Uterus (tissue), 4 donors: ENCODE results near the gene ANKFN1. TPM values are rescaled to one million over a fixed set of nuclear protein-coding genes. Genes with fewer than 3 reads are reported as not detected.

ENCODE experiments used
- DNase-seq, 2 donors: peaks; one replicate each; pipeline ENCODE4 v3.0.0-alpha.2; 2019 to 2020
- H3K27ac ChIP-seq, 2 donors: fragments of 200-600 bp; sonication (generic); 1 replicate in 1 of 2; 2 replicates in 1 of 2; pipeline ENCODE4 v1.5.1; 2016 to 2018
- H3K27me3 ChIP-seq, 2 donors: fragments of 200-600 bp; sonication (generic); one replicate each; pipeline ENCODE4 v1.5.1; 2018 to 2019; ENCODE audit warnings: control low read depth in 1 of 2
- H3K36me3 ChIP-seq, 2 donors: fragments of 200-600 bp; sonication (generic); one replicate each; pipeline ENCODE4 v1.5.1; 2019; ENCODE audit warnings: control low read depth in 1 of 2
- H3K4me1 ChIP-seq, 2 donors: fragments of 200-600 bp; sonication (generic); one replicate each; pipeline ENCODE4 v1.5.1; 2018 to 2019; ENCODE audit warnings: control low read depth in 1 of 2
- H3K4me3 ChIP-seq, 2 donors: fragments of 200-600 bp; sonication (generic); 1 replicate in 1 of 2; 2 replicates in 1 of 2; pipeline ENCODE4 v1.5.1; 2018 to 2019; ENCODE audit warnings: mild to moderate bottlenecking in 1 of 2
- H3K9me3 ChIP-seq, 2 donors: fragments of 200-600 bp; sonication (generic); one replicate each; pipeline ENCODE4 v1.5.1; 2019; ENCODE audit warnings: control low read depth in 1 of 2
- CTCF ChIP-seq, 4 experiments: fragments of 200-600 bp in 2 of 4; fragments of 450-650 bp in 2 of 4; sonication (generic) in 2 of 4; IDR thresholded peaks; one replicate each; pipeline ENCODE4 v1.5.1; 2016 to 2019; ENCODE audit warnings: antibody characterized with exemption in 4 of 4, mild to moderate bottlenecking in 2 of 4, moderate library complexity in 1 of 4
- POLR2A ChIP-seq, 2 donors: fragments of 450-650 bp; IDR thresholded peaks; one replicate each; pipeline ENCODE4 v1.6.1; 2016; ENCODE audit warnings: antibody characterized with exemption in 2 of 2, mild to moderate bottlenecking in 1 of 2, moderate library complexity in 1 of 2
- intact Hi-C: fragments of 100-400 bp; cut with DNase I; formaldehyde crosslinking; loops from one replicate; pipeline ENCODE4 v1.15.1; 2023; ENCODE audit warnings: low total_unique reads
- total RNA-seq, 4 donors: library from RNA; depleted of rRNA in 3 of 4; stranded (reverse); fragments of >200 nt in 3 of 4; gene quantifications; one replicate each; pipeline versions ENCODE4 v1.1.0 to v1.2.4, GENCODE V29; 2014 to 2023
- donor health status: DM: yes; HTN: yes; CAD: no.

The ANKFN1 gene
- total RNA-seq, 4 donors from 2014 or later: 0.27 to 2.6 TPM; not detected in 2

GRCh38 chr17:56528696-56529095, 375.4 kb downstream of the ANKFN1 start:
- no peaks in the 10 kb centered on the region for H3K36me3 ChIP-seq
- intact Hi-C loops: no loop called here
- no peak overlapping the region for H3K4me3 ChIP-seq
- no peaks in the 10 kb centered on the region for H3K9me3 ChIP-seq
- no peaks in the 10 kb centered on the region for H3K27me3 ChIP-seq
- no peak for DNase-seq
- H3K27ac ChIP-seq: no peak overlapping the region
- no peak for TF ChIP-seq POLR2A (IDR thresholded peaks at IDR 0.05)
- no peak for TF ChIP-seq CTCF (IDR thresholded peaks at IDR 0.05)
- no peaks in the 10 kb centered on the region for H3K4me1 ChIP-seq

- intact Hi-C loops: no loop called here
- no peaks in the 10 kb centered on the region for H3K4me1 ChIP-seq
- no peak for DNase-seq
These were observed 379.7 kb downstream of the ANKFN1 start for GRCh38 chr17:56532926-56533325.

GRCh38 chr17:56536766-56537165, 383.5 kb downstream of the ANKFN1 start:
- intact Hi-C loops: no loop called here
- no peaks in the 10 kb centered on the region for H3K27me3 ChIP-seq
- no peak overlapping the region for H3K4me3 ChIP-seq
- TF ChIP-seq CTCF (IDR thresholded peaks at IDR 0.05) (no peak), POLR2A (IDR thresholded peaks at IDR 0.05) (no peak)
- no peak for DNase-seq
- no peaks in the 10 kb centered on the region for H3K36me3 ChIP-seq
- no peak overlapping the region for H3K27ac ChIP-seq
- H3K4me1 ChIP-seq: no peaks in the 10 kb centered on the region
- H3K9me3 ChIP-seq: no peaks in the 10 kb centered on the region

More at GRCh38 chr17:56532926-56533325, 379.7 kb downstream of the ANKFN1 start:
- Histone ChIP-seq H3K27ac (no peak overlapping the region), H3K9me3 (no peaks in the 10 kb centered on the region), H3K27me3 (no peaks in the 10 kb centered on the region), H3K4me3 (no peak overlapping the region), H3K36me3 (no peaks in the 10 kb centered on the region)
- no peak for TF ChIP-seq CTCF (IDR thresholded peaks at IDR 0.05)
- TF ChIP-seq POLR2A (IDR thresholded peaks at IDR 0.05): no peak

- H3K4me1 ChIP-seq: no peaks in the 10 kb centered on the region
- H3K36me3 ChIP-seq: no peaks in the 10 kb centered on the region
- TF ChIP-seq POLR2A (IDR thresholded peaks at IDR 0.05) (no peak), CTCF (IDR thresholded peaks at IDR 0.05) (no peak)
- no peak overlapping the region for H3K4me3 ChIP-seq
- H3K27me3 ChIP-seq: no peaks in the 10 kb centered on the region
- intact Hi-C loops: no loop called here
- no peak for DNase-seq
- H3K9me3 ChIP-seq: no peaks in the 10 kb centered on the region
- H3K27ac ChIP-seq: no peak overlapping the region
These were observed 387.6 kb downstream of the ANKFN1 start for GRCh38 chr17:56540836-56541235.

DNA sequence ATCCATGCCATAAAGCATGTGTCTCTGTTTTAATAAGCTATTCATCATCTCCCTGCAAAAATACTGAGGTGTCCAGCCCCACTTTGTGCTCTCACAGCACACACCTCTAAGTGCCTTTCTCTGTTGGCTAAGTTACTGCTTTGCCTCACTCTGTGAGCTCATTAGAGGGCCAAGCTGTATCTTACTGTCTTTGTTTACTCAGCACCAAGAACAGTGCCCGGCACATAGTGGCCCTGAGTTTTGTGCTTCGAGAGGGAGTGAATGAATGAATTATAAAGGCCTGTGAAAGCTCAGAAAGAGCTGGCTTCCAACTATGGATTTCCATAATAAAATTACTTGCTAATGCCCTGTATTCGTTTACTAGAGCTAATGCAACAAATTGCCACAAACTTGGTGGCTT, 390.0 kb downstream of the ANKFN1 start:
- TF ChIP-seq POLR2A (IDR thresholded peaks at IDR 0.05) (no peak), CTCF (IDR thresholded peaks at IDR 0.05) (no peak)
- no peaks in the 10 kb centered on the region for H3K4me1 ChIP-seq
- no peaks in the 10 kb centered on the region for H3K27me3 ChIP-seq
- intact Hi-C loops: no loop called here
- no peak overlapping the region for H3K27ac ChIP-seq
- H3K4me3 ChIP-seq: no peak overlapping the region
- H3K36me3 ChIP-seq: no peaks in the 10 kb centered on the region
- no peak for DNase-seq
- H3K9me3 ChIP-seq: no peaks in the 10 kb centered on the region
